Peyer's patch (tissue), 4 donors: ENCODE results near the gene ITGAV. TPM values are rescaled to one million over a fixed set of nuclear protein-coding genes. Genes with fewer than 3 reads are reported as not detected.

Experiments
- DNase-seq, 3 donors: peaks; one replicate each; pipeline ENCODE4 v3.0.0-alpha.2; 2017 to 2019
- H3K27ac ChIP-seq, 4 donors: fragments of 200-600 bp; sonication (generic); one replicate each; pipeline ENCODE4 v1.5.1; 2016 to 2019
- H3K27me3 ChIP-seq, 2 donors: fragments of 200-600 bp; sonication (generic); one replicate each; pipeline ENCODE4 v1.5.1; 2019
- H3K36me3 ChIP-seq, 3 donors: fragments of 200-600 bp; sonication (generic); one replicate each; pipeline ENCODE4 v1.5.1; 2016 to 2019
- H3K4me1 ChIP-seq, 4 donors: fragments of 200-600 bp; sonication (generic); one replicate each; pipeline ENCODE4 v1.5.1; 2016 to 2019
- H3K4me3 ChIP-seq, 4 donors: fragments of 200-600 bp; sonication (generic); 1 replicate in 3 of 4; 2 replicates in 1 of 4; pipeline ENCODE4 v1.5.1; 2016 to 2019; ENCODE audit warnings: mild to moderate bottlenecking in 1 of 4
- H3K9me3 ChIP-seq, 4 donors: fragments of 200-600 bp; sonication (generic); one replicate each; pipeline ENCODE4 v1.5.1; 2016 to 2019; ENCODE audit warnings: mild to moderate bottlenecking in 1 of 4
- CTCF ChIP-seq, 6 experiments: fragments of 450-650 bp in 4 of 6; fragments of 200-600 bp in 2 of 6; sonication (generic) in 1 of 6; IDR thresholded peaks; one replicate each; pipeline ENCODE4 v1.5.1; 2017 to 2019; ENCODE audit warnings: antibody characterized with exemption in 6 of 6, mild to moderate bottlenecking in 3 of 6, moderate library complexity in 1 of 6
- POLR2A ChIP-seq, 2 donors: fragments of 450-650 bp; IDR thresholded peaks; one replicate each; pipeline ENCODE4 v1.5.1; 2017; ENCODE audit warnings: antibody characterized with exemption in 2 of 2, mild to moderate bottlenecking in 2 of 2, moderate library complexity in 2 of 2
- total RNA-seq, 4 donors: library from RNA; depleted of rRNA; stranded (reverse); fragments of >200 nt; gene quantifications; one replicate each; pipeline ENCODE4 v1.1.0, GENCODE V29; 2016

Gene ITGAV
- total RNA-seq, 4 donors from 2014 or later, result 28.1 to 35.9 (median 31.2) TPM

- peak in 1 of 3 donors; percentile 59 for DNase-seq
- H3K4me1 ChIP-seq, result peaks cover 0 to 17% (median 2%) of the 10 kb centered on the region in 4 donors
- H3K9me3 ChIP-seq, result no peaks in the 10 kb centered on the region
- no peaks in the 10 kb centered on the region for H3K27me3 ChIP-seq
- peak overlapping the region; percentile 75 to 92 (median 80) for H3K4me3 ChIP-seq
- no peaks in the 10 kb centered on the region for H3K36me3 ChIP-seq
- TF ChIP-seq POLR2A (IDR thresholded peaks at IDR 0.05) (no peak), CTCF (IDR thresholded peaks at IDR 0.05) (peak in 1 of 6 experiments; percentile 21)
- peak overlapping the region; percentile 83 to 93 (median 88) for H3K27ac ChIP-seq
Observed at GRCh38 chr2:186590350-186590758, 498 bp downstream of the ITGAV start.

GRCh38 chr2:186590759-186591505, 1.1 kb downstream of the ITGAV start:
- TF ChIP-seq POLR2A (IDR thresholded peaks at IDR 0.05) (no peak), CTCF (IDR thresholded peaks at IDR 0.05) (no peak)
- DNase-seq, result peak in 2 of 3 donors; percentile 25 to 44
- no peaks in the 10 kb centered on the region for H3K9me3 ChIP-seq
- H3K27me3 ChIP-seq, result no peaks in the 10 kb centered on the region
- H3K4me1 ChIP-seq, result peaks cover 0 to 17% (median 2%) of the 10 kb centered on the region in 4 donors
- peak overlapping the region; percentile 83 to 93 (median 88) for H3K27ac ChIP-seq
- peak overlapping the region; percentile 75 to 92 (median 80) for H3K4me3 ChIP-seq
- H3K36me3 ChIP-seq, result no peaks in the 10 kb centered on the region

- Histone ChIP-seq H3K36me3 (no peaks in the 10 kb centered on the region), H3K4me1 (peaks cover 0 to 17% (median 2%) of the 10 kb centered on the region in 4 donors), H3K4me3 (peak overlapping the region in 2 of 4 donors; percentile 75 to 83), H3K9me3 (no peaks in the 10 kb centered on the region), H3K27ac (peak overlapping the region in 1 of 4 donors; percentile 93), H3K27me3 (no peaks in the 10 kb centered on the region)
- TF ChIP-seq POLR2A (IDR thresholded peaks at IDR 0.05), result no peak
- TF ChIP-seq CTCF (IDR thresholded peaks at IDR 0.05), result no peak
- DNase-seq, result no peak
Observed at GRCh38 chr2:186591506-186591890, 1.6 kb downstream of the ITGAV start.

- TF ChIP-seq POLR2A (IDR thresholded peaks at IDR 0.05) (no peak), CTCF (IDR thresholded peaks at IDR 0.05) (no peak)
- Histone ChIP-seq H3K9me3 (no peaks in the 10 kb centered on the region), H3K36me3 (no peaks in the 10 kb centered on the region), H3K4me1 (peaks cover 0 to 17% (median 2%) of the 10 kb centered on the region in 4 donors), H3K4me3 (peak overlapping the region in 1 of 4 donors; percentile 83), H3K27ac (no peak overlapping the region), H3K27me3 (no peaks in the 10 kb centered on the region)
- DNase-seq, result no peak
Observed at GRCh38 chr2:186592137-186592875, 2.5 kb downstream of the ITGAV start.

- Histone ChIP-seq H3K27me3 (no peaks in the 10 kb centered on the region), H3K9me3 (no peaks in the 10 kb centered on the region), H3K4me1 (peaks cover 0 to 17% (median 2%) of the 10 kb centered on the region in 4 donors), H3K27ac (no peak overlapping the region), H3K4me3 (no peak overlapping the region), H3K36me3 (no peaks in the 10 kb centered on the region)
- TF ChIP-seq POLR2A (IDR thresholded peaks at IDR 0.05) (no peak), CTCF (IDR thresholded peaks at IDR 0.05) (no peak)
- DNase-seq, result no peak
Observed at GRCh38 chr2:186593523-186593922, 3.7 kb downstream of the ITGAV start.
